ENCODE results near the gene MCEE. TPM values are rescaled to one million over a fixed set of nuclear protein-coding genes. Genes with fewer than 3 reads are reported as not detected.

The MCEE gene
- total and polyA plus RNA-seq, 9 donors: 10.7 to 22.3 (median 17.4) TPM

DNA sequence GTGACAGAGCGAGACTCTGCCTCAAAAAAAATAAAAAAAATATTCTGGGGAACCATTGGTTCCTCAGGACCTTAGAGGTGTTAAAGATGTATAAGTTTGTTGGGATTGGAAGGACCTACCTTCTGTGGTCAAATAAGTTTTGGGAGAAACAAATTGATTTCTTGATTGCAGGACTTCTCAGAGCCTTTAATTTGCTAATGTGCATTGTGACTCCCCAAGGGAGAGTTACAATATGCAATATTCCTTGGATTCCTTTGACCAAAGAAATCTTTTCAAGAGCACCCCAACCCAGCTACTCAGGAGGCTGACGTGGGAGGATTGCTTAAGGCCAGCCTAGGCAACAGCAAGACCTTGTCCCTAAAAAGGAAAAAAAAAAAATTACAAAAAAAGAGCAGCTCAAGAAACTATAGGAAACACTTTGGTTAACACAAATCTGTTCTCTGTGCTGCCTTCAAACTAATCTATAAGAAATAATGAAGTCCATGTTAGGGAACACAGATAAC, 55.1 kb downstream of the MCEE start:
- H3K4me3 ChIP-seq: no peak overlapping the region
- intact Hi-C loops (cut with DNase I): no loop called here
- H3K4me1 ChIP-seq (ENCODE audit: insufficient read depth): no peaks in the 10 kb centered on the region
- no peaks in the 10 kb centered on the region for H3K27me3 ChIP-seq
- 93 to 99% (median 97%) methylated on average over 2 of the region's 2 CpGs for WGBS, 3 donors
- TF ChIP-seq CTCF (IDR thresholded peaks at IDR 0.05): no peak
- no peak for TF ChIP-seq POLR2A (IDR thresholded peaks at IDR 0.05)
- no peak for TF ChIP-seq EP300 (IDR thresholded peaks at IDR 0.05)
- H3K27ac ChIP-seq: no peak overlapping the region
- H3K9me3 ChIP-seq: no peaks in the 10 kb centered on the region
- no peak for DNase-seq
- H3K36me3 ChIP-seq: no peaks in the 10 kb centered on the region

DNA sequence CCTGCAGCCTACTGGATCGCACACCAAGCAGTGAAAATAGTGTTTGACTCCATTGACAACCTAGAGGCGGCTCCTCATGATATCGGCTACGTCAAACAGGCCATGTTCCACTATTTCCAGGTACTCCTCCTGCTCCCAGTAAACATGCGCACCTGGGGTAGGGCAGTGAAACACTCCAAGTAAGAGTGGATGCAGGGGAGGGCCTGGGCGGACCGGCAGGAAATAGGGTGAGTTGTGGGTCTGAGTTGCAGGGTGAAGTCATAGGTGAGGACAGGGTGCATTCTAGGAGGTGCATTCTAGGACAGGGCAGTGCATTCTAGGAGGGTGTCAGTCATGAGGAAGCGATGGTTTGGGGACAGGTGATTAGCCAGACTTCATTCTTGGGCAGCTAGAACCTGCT, 56.6 kb downstream of the MCEE start:
- no peak for TF ChIP-seq CTCF (IDR thresholded peaks at IDR 0.05)
- Histone ChIP-seq H3K9me3 (no peaks in the 10 kb centered on the region), H3K4me3 (no peak overlapping the region), H3K27ac (no peak overlapping the region), H3K27me3 (no peaks in the 10 kb centered on the region), H3K4me1 (ENCODE audit: insufficient read depth) (no peaks in the 10 kb centered on the region), H3K36me3 (no peaks in the 10 kb centered on the region)
- intact Hi-C loops (cut with DNase I): no loop called here
- DNase-seq: no peak
- WGBS, 3 donors: 91 to 97% (median 95%) methylated on average over 8 of the region's 8 CpGs

- intact Hi-C loops (cut with DNase I): no loop called here
These were observed 57.5 kb downstream of the MCEE start for GRCh38 chr2:71072492-71072891.

GRCh38 chr2:71071681-71072398, 58.2 kb downstream of the MCEE start:
- Histone ChIP-seq H3K27me3 (no peaks in the 10 kb centered on the region), H3K27ac (no peak overlapping the region), H3K36me3 (no peaks in the 10 kb centered on the region), H3K4me1 (ENCODE audit: insufficient read depth) (no peaks in the 10 kb centered on the region), H3K9me3 (no peaks in the 10 kb centered on the region), H3K4me3 (no peak overlapping the region)
- 84 to 87% (median 84%) methylated on average over 14 of the region's 14 CpGs for WGBS, 3 donors
- intact Hi-C loops (cut with DNase I): no loop called here
- TF ChIP-seq CTCF (IDR thresholded peaks at IDR 0.05) (no peak), POLR2A (IDR thresholded peaks at IDR 0.05) (no peak), EP300 (IDR thresholded peaks at IDR 0.05) (no peak)
- no peak for DNase-seq

More at GRCh38 chr2:71072492-71072891, 57.5 kb downstream of the MCEE start:
- Histone ChIP-seq H3K9me3 (no peaks in the 10 kb centered on the region), H3K27me3 (no peaks in the 10 kb centered on the region), H3K36me3 (no peaks in the 10 kb centered on the region), H3K4me3 (no peak overlapping the region), H3K27ac (no peak overlapping the region), H3K4me1 (ENCODE audit: insufficient read depth) (no peaks in the 10 kb centered on the region)
- TF ChIP-seq CTCF (IDR thresholded peaks at IDR 0.05) (no peak), POLR2A (IDR thresholded peaks at IDR 0.05) (no peak), EP300 (IDR thresholded peaks at IDR 0.05) (no peak)
- WGBS, 3 donors: 93 to 98% (median 97%) methylated on average over 4 of the region's 4 CpGs
- DNase-seq: no peak

Data from ovary (tissue), 9 donors.